ENCODE measurements around the gene ACSF2. TPM values are rescaled to one million over a fixed set of nuclear protein-coding genes. Genes with fewer than 3 reads are reported as not detected.

Gene ACSF2
- total RNA-seq, 1 donor from 2014 or later: 2.0 TPM

DNA sequence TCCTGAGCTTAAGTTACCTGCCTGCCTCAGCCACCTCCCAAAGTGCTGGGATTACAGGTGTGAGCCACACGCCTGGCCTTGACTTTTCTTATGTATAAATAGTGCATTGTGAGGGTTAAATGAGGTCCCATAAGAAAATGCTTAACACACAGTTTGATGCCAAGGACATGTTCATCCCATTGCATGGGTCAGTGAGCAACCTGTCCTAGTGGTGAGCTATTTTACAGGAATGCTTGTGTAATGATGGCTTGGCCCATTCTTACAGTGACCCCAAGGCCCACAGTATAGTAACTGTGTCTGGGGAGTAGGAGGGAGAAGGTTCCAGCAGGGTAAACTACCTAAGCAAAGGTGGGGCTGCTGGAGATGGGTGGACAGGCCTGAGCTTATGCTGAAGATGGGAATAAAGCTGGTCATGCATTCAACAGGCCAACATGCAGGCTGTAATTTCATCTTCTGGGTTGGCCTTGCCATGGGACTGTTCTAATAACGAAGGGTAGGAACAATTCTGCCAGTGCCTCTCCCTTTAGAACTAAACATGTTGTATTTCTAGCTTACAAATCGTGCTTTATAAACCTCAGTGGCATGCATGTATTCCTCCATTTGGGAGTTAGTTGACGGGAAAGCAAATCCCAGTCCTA lies 6.2 kb downstream of the ACSF2 start:
- FAIRE-seq: no peak

GRCh38 chr17:50437409-50437808 lies 11.4 kb downstream of the ACSF2 start:
- FAIRE-seq: no peak

More for the DNA sequence above, 6.2 kb downstream of the ACSF2 start:
- DNase-seq (ENCODE audit: low spot score in 2 of 2): no peak

GRCh38 chr17:50439008-50439407 lies 13.0 kb downstream of the ACSF2 start:
- FAIRE-seq (no peak), DNase-seq (ENCODE audit: low spot score in 2 of 2) (no peak)

More at GRCh38 chr17:50437409-50437808, 11.4 kb downstream of the ACSF2 start:
- no peak for DNase-seq (ENCODE audit: low spot score in 2 of 2)

DNA sequence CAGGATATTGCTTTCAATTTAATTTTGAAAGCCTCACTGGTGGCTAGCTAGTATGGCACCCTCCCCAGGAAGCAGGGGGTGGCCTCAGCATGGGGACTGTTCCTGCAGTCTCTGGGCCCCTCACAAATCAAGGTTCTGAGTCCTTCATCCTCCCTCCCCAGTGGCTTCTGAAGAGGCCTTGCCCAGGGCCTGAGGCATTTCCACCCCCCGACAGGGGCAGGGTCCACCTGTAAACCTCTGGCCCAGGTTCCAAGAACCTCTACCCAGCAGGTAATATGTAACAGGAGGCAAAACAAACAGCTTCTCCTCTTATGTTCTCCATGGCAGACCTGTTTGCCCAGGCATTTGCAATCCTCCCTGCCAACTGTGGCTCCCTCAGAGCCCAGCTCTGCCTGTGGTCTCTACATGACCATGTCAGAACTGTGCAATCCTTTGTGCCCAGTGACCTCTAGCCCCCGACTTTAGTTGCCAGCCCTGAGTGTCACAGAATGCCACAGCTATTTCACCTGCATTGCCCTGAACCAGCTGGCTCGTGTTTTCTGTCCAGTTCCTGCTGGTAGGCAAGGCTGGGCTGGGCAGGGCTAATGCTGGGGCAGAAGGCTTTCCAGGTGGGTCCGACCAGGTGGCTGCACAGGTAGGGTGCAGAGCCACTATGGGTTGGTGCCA lies 14.3 kb downstream of the ACSF2 start:
- no peak for DNase-seq (ENCODE audit: low spot score in 2 of 2)
- FAIRE-seq: no peak

- no peak for FAIRE-seq
- no peak for DNase-seq (ENCODE audit: low spot score in 2 of 2)
Measured at GRCh38 chr17:50440838-50441829, 15.1 kb downstream of the ACSF2 start.

DNA sequence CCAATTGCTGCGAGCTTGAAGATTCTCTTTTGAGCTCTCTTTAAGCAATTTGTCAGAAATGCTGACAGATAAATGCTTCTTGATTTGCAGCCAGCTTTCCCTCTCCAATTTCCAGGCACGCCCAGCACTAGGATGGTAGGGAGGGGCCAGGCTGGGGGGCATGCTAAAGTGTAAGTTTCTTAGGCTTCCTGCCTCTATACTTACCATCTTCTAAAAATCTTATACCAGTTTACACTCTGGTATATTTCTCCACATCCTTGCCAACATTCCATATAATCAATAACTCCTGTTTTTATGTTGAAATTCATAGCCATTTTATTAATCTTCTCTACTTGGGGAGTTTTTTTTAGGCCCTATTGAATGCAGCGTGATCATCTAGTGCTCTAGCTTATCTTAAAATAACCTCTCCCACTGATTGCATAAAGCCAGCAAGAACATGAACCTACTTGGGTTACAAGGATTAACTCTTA lies 17.5 kb downstream of the ACSF2 start:
- DNase-seq (ENCODE audit: low spot score in 2 of 2): no peak
- no peak for FAIRE-seq

- FAIRE-seq (no peak), DNase-seq (ENCODE audit: low spot score in 2 of 2) (no peak)
Measured at GRCh38 chr17:50444841-50445715, 19.1 kb downstream of the ACSF2 start.

GRCh38 chr17:50445730-50446325 lies 19.8 kb downstream of the ACSF2 start:
- no peak for FAIRE-seq
- DNase-seq (ENCODE audit: low spot score in 2 of 2): no peak

DNA sequence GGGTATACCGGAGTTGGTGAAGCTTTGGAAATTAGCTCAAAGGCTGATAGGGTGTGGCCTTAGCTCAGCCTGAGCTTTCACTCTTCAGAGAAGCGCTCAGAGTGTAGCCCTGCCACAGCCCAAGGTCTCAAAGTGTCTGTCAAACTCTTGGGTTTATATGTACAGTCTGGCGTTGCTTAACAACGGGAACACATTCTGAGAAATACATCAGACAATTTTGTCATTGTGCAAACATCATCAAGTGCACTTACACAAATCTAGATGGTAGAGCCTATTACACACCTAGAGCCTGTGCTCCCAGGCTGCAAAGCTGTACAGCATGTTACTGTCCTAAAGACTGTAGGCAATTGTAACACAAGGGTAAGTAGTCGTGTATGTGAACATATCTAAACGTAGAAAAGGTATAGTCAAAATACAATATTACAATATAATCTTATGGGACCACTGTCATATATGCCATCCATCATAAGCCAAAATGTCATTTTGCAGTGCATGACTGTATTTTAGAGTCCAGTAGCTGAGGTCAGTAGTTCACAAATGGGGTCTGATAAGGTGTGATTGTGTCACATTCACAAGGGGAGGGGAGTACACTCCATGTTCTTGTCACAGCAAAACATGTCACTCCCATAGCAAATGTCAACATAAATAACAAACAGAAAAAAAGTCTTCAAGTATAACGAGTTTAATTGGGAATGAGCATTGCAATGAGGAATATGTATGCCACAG lies 22.0 kb downstream of the ACSF2 start:
- FAIRE-seq (no peak), DNase-seq (ENCODE audit: low spot score in 2 of 2) (no peak)

DNA sequence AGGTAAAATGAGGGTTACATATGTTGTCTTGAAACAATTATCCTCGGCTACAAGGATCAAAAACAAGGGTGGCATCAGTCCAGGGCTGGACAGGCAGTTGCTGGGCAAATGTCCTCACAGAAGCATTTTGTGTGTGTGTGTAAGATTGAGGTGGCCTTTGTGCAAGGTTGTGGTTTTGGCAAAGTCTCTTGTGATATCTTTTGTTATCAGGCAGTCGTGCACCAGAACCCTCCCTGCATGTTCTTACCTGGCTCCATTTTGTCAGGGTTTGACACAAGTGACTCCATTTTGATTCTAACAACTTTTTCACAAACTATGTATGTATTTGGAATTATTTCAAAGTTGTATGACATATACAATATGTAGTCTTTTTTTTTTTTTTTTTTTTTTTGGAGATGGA lies 22.6 kb downstream of the ACSF2 start:
- FAIRE-seq (no peak), DNase-seq (ENCODE audit: low spot score in 2 of 2) (no peak)

DNA sequence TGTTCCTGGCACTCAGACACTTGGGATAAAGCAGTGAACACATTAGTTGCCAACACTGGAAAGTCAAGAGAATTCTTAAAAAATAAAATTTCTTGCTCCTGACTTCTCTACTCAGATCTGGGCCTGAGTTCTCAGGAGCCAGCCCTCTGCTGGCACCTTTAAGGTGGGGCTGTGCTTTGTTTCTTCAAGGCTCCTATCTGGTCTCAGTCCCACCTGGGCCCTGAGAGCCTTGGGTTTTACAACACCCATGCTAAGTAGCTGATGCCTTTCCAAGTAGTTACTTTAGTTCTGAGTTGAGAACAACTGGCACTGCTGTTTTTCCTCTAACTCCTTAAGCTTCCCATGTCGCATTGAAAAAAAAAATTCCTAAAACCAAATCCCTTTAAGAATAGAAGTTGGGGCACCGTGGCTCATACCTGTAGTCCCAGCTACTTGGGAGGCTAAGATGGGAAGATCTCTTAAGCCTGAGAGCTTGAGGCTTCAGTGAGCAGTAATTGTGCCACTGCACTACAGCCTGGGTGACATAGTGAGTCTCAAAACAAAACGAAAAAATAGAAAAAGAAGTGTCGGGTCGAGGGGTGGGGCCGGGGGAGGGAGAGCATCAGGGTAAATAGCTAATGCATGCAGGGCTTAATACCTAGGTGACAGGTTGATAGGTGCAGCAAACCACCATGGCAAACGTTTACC lies 26.1 kb downstream of the ACSF2 start:
- no peak for DNase-seq (ENCODE audit: low spot score in 2 of 2)
- FAIRE-seq: no peak

DNA sequence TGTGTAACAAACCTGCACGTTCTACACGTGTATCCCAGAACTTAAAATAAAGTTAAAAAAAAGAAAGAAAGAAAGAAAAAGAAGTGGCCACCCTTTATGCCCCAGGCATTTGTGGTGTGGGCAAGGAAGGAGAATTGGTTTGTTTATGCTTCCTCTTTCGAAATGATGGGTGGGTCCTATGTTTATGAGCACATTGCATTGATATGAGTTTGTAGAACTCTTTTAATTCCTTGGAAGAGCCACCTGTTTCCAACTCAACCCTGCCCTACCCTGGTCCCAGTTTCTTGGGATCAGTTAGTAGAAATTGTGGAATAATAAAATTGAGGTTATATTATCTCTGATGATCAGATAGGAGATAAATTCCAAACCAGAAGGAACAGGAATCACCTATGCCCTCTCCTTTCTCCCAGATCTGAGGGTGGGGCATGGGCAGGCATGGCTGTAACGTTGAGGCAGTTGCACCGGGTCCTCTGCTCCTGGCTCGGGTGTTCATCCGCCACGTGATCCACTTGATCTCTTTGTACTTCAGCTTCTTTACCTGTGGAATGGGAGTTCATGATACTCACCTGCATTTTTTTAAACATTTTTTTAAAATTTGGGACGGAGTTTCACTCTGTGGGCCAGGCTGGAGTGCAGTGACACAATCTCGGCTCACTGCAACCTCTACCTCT lies 26.7 kb downstream of the ACSF2 start:
- FAIRE-seq (no peak), DNase-seq (ENCODE audit: low spot score in 2 of 2) (no peak)

DNA sequence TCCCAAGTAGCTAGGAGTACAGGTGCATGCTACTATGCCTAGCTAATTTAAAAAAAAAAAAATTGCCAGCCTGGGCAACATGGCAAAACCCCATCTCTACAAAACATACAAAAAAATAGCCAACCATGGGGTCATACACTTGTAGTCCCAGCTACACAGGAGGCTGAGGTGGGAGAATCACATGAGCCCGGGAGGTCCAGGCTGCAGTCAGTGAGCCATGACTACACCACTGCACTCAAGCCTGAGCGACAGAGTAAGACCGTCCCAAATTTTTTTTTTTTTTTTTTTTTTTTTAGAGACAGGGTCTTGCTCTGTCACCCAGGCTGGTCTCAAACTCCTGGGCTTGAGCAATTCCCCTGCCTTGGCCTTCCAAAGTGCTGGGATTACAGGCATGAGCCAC lies 27.9 kb downstream of the ACSF2 start:
- DNase-seq (ENCODE audit: low spot score in 2 of 2) (no peak), FAIRE-seq (no peak)

- FAIRE-seq: no peak
Measured at GRCh38 chr17:50457621-50458020, 31.6 kb downstream of the ACSF2 start.

GRCh38 chr17:50458270-50458669 lies 32.3 kb downstream of the ACSF2 start:
- no peak for DNase-seq (ENCODE audit: low spot score in 2 of 2)
- no peak for FAIRE-seq

More at GRCh38 chr17:50457621-50458020, 31.6 kb downstream of the ACSF2 start:
- no peak for DNase-seq (ENCODE audit: low spot score in 2 of 2)

DNA sequence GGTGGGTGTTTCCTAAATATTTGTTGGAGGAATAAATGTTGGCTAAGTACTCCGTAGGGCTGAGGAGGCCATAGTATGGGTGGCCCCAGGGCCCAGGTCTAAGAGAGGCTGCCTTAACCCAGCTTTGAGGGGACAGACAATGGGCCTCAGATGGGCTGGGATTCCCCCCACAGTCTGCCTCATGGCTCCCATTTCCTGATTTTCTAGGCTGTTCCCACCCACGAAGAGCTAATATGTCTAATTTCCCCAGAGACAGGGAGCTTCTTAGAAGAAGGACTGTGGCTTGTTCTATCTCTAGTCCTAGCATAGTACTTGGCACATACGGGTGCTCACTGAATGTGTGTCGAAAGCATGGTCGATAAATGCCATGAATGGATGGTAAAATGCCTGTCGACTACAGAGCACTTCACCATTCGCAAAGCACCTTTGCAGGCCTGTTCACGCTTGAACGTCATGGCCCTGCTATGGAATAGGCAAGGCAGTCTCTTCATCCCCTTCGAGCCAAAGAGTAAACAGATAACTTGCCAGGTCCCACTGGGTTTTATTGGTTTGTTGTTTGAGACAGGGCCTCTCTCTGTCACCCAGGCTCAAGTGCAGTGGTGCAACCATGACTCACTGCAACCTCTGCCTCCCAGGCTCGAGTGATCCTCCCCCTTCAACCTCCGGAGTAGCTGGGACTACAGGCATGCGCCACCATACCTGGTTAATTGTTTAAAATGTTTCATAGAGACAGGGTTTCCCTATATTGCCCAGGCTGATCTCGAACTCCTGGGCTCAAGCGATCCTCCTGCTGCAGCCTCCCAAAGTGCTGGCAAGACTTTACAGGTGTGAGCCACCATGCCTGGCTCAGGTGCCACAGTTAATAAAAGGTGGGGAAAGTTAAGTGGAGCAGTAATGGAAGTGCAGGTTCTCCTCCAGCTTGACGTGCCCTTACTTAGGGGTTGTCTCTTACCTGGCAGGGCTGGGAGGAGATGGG lies 33.0 kb downstream of the ACSF2 start:
- DNase-seq (ENCODE audit: low spot score in 2 of 2) (no peak), FAIRE-seq (no peak)

- FAIRE-seq (no peak), DNase-seq (ENCODE audit: low spot score in 2 of 2) (no peak)
Measured at GRCh38 chr17:50459756-50460155, 33.7 kb downstream of the ACSF2 start.
